Effector memory CD4-positive, alpha-beta T cell (primary cell): ENCODE data around the gene FZD10.

Experiments used
- DNase-seq, 3 donors: peaks; one replicate each; pipeline ENCODE4 v3.0.0-alpha.2; 2020
- H3K27ac ChIP-seq: 2 replicates; pipeline ENCODE4 v1.7.0; 2013; ENCODE audit warnings: mild to moderate bottlenecking, low read length, moderate library complexity; ENCODE audit not compliant: insufficient read depth, poor library complexity, severe bottlenecking
- H3K27me3 ChIP-seq: replicated peaks from 2 replicates; pipeline ENCODE4 v1.7.0; 2013; ENCODE audit warnings: mild to moderate bottlenecking, low read length; ENCODE audit not compliant: insufficient read depth, control insufficient read depth, poor library complexity, severe bottlenecking
- H3K36me3 ChIP-seq: 2 replicates; pipeline ENCODE4 v1.7.0; 2013; ENCODE audit warnings: mild to moderate bottlenecking, low read length, moderate library complexity; ENCODE audit not compliant: control insufficient read depth, insufficient read depth
- H3K4me1 ChIP-seq: 2 replicates; pipeline ENCODE4 v1.7.0; 2013; ENCODE audit warnings: low read length, mild to moderate bottlenecking; ENCODE audit not compliant: control insufficient read depth, insufficient read depth, poor library complexity, severe bottlenecking
- H3K4me3 ChIP-seq: 2 replicates; pipeline ENCODE4 v1.7.0; 2013; ENCODE audit warnings: low read length, low read depth, mild to moderate bottlenecking; ENCODE audit not compliant: insufficient read depth, poor library complexity, severe bottlenecking
- H3K9me3 ChIP-seq: 2 replicates; pipeline ENCODE4 v1.7.0; 2013; ENCODE audit warnings: mild to moderate bottlenecking, low read length, moderate library complexity; ENCODE audit not compliant: control insufficient read depth

Gene FZD10

GRCh38 chr12:130162745-130163460 is 639 bp downstream of the FZD10 start:
- Histone ChIP-seq H3K9me3 (no peaks in the 10 kb centered on the region), H3K27ac (no peak overlapping the region), H3K4me1 (peaks cover 3% of the 10 kb centered on the region), H3K4me3 (no peak overlapping the region), H3K36me3 (no peaks in the 10 kb centered on the region), H3K27me3 (peaks cover 24% of the 10 kb centered on the region)
- DNase-seq = no peak

DNA sequence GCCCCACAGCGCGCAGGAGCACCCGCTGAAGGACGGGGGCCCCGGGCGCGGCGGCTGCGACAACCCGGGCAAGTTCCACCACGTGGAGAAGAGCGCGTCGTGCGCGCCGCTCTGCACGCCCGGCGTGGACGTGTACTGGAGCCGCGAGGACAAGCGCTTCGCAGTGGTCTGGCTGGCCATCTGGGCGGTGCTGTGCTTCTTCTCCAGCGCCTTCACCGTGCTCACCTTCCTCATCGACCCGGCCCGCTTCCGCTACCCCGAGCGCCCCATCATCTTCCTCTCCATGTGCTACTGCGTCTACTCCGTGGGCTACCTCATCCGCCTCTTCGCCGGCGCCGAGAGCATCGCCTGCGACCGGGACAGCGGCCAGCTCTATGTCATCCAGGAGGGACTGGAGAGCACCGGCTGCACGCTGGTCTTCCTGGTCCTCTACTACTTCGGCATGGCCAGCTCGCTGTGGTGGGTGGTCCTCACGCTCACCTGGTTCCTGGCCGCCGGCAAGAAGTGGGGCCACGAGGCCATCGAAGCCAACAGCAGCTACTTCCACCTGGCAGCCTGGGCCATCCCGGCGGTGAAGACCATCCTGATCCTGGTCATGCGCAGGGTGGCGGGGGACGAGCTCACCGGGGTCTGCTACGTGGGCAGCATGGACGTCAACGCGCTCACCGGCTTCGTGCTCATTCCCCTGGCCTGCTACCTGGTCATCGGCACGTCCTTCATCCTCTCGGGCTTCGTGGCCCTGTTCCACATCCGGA is 1.4 kb downstream of the FZD10 start:
- Histone ChIP-seq H3K27ac (no peak overlapping the region), H3K9me3 (no peaks in the 10 kb centered on the region), H3K27me3 (peaks cover 22% of the 10 kb centered on the region), H3K36me3 (no peaks in the 10 kb centered on the region), H3K4me1 (peaks cover 3% of the 10 kb centered on the region), H3K4me3 (no peak overlapping the region)
- no peak for DNase-seq

- peaks cover 21% of the 10 kb centered on the region for H3K27me3 ChIP-seq
- no peaks in the 10 kb centered on the region for H3K9me3 ChIP-seq
- H3K4me3 ChIP-seq = no peak overlapping the region
- H3K36me3 ChIP-seq = no peaks in the 10 kb centered on the region
- H3K27ac ChIP-seq = no peak overlapping the region
- peaks cover 3% of the 10 kb centered on the region for H3K4me1 ChIP-seq
- DNase-seq = no peak
These were observed 1.9 kb downstream of the FZD10 start for GRCh38 chr12:130164216-130164542.

DNA sequence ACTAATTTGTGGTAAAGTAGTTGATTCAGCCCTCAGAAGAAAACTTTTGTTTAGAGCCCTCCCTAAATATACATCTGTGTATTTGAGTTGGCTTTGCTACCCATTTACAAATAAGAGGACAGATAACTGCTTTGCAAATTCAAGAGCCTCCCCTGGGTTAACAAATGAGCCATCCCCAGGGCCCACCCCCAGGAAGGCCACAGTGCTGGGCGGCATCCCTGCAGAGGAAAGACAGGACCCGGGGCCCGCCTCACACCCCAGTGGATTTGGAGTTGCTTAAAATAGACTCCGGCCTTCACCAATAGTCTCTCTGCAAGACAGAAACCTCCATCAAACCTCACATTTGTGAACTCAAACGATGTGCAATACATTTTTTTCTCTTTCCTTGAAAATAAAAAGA is 2.7 kb downstream of the FZD10 start:
- Histone ChIP-seq H3K36me3 (no peaks in the 10 kb centered on the region), H3K27me3 (peaks cover 21% of the 10 kb centered on the region), H3K4me1 (peaks cover 3% of the 10 kb centered on the region), H3K4me3 (no peak overlapping the region), H3K9me3 (no peaks in the 10 kb centered on the region), H3K27ac (no peak overlapping the region)
- no peak for DNase-seq

- Histone ChIP-seq H3K27me3 (peaks cover 10% of the 10 kb centered on the region), H3K4me3 (no peak overlapping the region), H3K9me3 (no peaks in the 10 kb centered on the region), H3K36me3 (no peaks in the 10 kb centered on the region), H3K27ac (no peak overlapping the region), H3K4me1 (no peaks in the 10 kb centered on the region)
- DNase-seq = no peak
These were observed 4.0 kb downstream of the FZD10 start for GRCh38 chr12:130166306-130166705.

DNA sequence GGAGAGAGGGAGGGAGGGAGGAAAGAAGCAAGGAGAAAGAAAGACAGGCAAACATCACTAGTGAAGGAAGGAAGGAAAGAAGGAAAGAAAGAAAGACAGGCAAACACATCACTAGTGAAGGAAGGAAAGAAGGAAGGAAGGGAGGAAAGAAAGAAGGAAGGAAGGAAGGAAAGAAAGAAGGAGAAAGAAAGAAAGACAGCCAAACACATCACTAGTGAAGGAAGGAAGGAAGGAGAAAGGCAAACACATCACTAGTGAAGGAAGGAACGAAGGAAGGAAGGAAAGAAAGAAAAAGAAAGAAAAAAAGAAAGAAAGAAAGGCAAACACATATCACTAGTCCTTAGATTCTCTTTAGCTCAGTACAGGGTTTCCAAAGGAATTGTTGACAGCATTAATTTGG is 5.3 kb downstream of the FZD10 start:
- Histone ChIP-seq H3K9me3 (no peaks in the 10 kb centered on the region), H3K36me3 (no peaks in the 10 kb centered on the region), H3K4me3 (no peak overlapping the region), H3K27ac (no peak overlapping the region), H3K4me1 (no peaks in the 10 kb centered on the region), H3K27me3 (peaks cover 7% of the 10 kb centered on the region)
- DNase-seq = no peak

- no peaks in the 10 kb centered on the region for H3K4me1 ChIP-seq
- no peak overlapping the region for H3K27ac ChIP-seq
- DNase-seq = no peak
- no peaks in the 10 kb centered on the region for H3K9me3 ChIP-seq
- H3K27me3 ChIP-seq = peaks cover 7% of the 10 kb centered on the region
- no peaks in the 10 kb centered on the region for H3K36me3 ChIP-seq
- H3K4me3 ChIP-seq = no peak overlapping the region
These were observed 7.0 kb downstream of the FZD10 start for GRCh38 chr12:130169256-130169655.

DNA sequence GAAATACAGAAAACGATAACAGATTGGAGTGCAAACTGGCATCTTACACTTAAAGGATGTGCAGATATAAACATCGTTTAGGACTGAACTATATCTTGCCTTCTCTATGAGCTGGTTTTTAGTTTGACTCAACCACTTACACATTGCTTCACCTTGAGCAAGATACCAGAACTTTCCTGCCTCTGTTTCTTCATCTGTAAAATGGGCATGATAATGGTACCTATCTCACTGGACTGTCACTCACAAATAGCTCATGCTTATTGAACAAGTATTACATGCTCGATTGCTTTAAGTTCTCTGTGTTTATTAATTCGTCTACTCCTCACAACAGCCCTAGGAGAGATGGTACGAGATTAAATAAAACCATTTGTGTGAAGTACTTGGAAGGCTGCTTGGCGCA is 7.7 kb downstream of the FZD10 start:
- no peak for DNase-seq
- Histone ChIP-seq H3K27me3 (peaks cover 4% of the 10 kb centered on the region), H3K36me3 (no peaks in the 10 kb centered on the region)

DNA sequence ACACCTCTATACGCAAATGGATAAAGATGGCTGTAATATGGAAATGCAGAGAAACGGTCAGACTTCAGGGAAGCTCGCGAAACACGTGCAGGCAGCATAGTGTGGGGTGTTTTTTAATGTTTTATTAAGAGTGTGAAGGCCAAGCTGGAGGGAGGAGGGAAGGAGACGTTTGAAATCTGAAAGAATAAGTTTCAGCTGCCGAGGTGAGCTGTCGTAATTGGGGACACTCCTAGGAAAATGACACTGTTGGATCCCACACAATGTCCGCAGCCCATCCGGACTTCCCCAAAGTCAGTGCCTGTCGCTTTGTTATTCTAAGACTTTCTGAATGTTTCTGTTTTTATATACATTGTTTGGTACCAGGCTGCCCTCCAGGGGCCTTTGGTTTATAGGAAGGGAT is 8.3 kb downstream of the FZD10 start:
- H3K4me1 ChIP-seq = no peaks in the 10 kb centered on the region
- no peak overlapping the region for H3K27ac ChIP-seq
- no peaks in the 10 kb centered on the region for H3K27me3 ChIP-seq
- DNase-seq = no peak
- no peaks in the 10 kb centered on the region for H3K36me3 ChIP-seq
- H3K4me3 ChIP-seq = no peak overlapping the region
- H3K9me3 ChIP-seq = no peaks in the 10 kb centered on the region

More for the DNA sequence above, 7.7 kb downstream of the FZD10 start:
- Histone ChIP-seq H3K4me1 (no peaks in the 10 kb centered on the region), H3K27ac (no peak overlapping the region), H3K4me3 (no peak overlapping the region), H3K9me3 (no peaks in the 10 kb centered on the region)

GRCh38 chr12:130177635-130178242 is 15.5 kb downstream of the FZD10 start:
- Histone ChIP-seq H3K27me3 (no peaks in the 10 kb centered on the region), H3K9me3 (no peaks in the 10 kb centered on the region), H3K4me1 (no peaks in the 10 kb centered on the region), H3K4me3 (no peak overlapping the region), H3K36me3 (no peaks in the 10 kb centered on the region), H3K27ac (no peak overlapping the region)
- no peak for DNase-seq
